NK-92 treated with Interleukin-12 subunit alpha and Interleukin-12 subunit beta, amount 100 ng/mL, for 24 hours (cell line): Measurements from ENCODE around the gene PRM2.

Source experiments
- DNase-seq: peaks from one replicate; lab custom pipeline; 2025; lab: John Stamatoyannopoulos, UW

PRM2 gene, protein sequence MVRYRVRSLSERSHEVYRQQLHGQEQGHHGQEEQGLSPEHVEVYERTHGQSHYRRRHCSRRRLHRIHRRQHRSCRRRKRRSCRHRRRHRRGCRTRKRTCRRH

DNA sequence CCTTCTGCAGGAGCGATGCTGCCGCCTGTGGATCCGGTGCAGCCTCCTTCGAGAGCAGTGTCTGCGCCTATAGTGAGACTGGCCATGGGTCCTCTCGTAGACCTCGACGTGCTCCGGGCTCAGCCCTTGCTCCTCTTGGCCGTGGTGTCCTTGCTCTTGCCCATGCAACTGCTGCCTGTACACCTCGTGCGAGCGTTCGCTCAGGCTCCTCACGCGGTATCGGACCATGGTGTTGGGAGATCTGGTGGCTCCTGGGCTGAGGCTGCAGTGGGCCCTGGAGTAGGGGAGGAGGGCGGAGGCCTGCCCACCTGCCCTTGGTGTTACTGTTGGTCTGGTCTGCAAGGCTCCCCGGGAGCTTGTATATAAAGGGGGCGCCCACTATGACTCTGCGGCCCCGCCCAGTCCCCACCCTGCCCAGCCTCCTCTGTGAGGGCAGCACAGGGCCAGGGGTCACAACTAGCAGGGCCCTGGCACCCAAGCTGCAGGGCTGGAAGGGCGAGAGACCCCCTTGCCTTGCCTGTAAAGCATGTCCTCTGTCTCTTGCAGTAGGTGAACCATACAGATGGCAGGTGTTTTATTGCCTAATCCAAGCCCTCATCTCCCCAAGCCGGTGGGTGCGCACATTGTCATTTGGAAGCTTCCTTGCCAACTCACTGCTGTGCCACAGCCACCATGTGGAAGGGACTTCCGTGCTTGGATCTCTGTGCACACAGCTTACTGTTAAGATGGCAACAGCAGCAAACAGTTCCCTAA is at the start of gene PRM2:
PRM2 (minus strand) TSS at position 338 of the 753 bp plus-strand sequence; CDS start at position 228, 110 bp downstream.
- no peak for DNase-seq

DNA sequence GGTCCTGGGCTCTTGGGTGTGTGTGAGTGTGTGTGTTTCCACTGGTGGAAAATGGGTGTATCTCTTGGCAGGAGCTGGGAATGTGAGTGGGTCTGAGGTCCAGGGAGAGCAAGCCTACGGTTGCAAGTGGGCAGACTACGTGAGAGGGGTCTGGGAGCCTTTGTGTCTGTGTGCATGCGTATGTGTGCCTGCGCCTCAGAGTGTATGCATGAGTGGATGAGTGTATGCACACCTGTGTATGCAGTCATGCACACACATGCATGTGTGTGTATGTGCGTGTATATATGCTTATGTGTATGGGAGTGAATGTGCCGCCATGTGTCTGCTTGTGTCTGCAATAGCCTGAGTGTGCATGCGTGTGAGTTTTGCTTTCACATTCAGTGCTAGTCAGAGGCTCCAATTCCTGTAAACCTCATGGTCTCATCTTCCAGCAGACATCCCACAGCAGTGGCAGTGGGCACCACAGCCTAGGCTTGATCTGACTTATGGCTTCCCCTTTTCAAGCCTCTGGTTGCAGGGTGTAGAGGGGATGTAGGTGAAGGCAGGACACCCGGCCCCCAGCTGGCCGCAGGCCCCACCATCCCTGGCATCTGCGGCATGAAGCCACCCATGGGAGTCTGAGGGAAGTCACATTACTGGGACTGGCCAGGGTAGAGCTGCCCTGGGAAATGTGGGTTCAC is 49.3 kb upstream of the PRM2 start:
- no peak for DNase-seq

DNA sequence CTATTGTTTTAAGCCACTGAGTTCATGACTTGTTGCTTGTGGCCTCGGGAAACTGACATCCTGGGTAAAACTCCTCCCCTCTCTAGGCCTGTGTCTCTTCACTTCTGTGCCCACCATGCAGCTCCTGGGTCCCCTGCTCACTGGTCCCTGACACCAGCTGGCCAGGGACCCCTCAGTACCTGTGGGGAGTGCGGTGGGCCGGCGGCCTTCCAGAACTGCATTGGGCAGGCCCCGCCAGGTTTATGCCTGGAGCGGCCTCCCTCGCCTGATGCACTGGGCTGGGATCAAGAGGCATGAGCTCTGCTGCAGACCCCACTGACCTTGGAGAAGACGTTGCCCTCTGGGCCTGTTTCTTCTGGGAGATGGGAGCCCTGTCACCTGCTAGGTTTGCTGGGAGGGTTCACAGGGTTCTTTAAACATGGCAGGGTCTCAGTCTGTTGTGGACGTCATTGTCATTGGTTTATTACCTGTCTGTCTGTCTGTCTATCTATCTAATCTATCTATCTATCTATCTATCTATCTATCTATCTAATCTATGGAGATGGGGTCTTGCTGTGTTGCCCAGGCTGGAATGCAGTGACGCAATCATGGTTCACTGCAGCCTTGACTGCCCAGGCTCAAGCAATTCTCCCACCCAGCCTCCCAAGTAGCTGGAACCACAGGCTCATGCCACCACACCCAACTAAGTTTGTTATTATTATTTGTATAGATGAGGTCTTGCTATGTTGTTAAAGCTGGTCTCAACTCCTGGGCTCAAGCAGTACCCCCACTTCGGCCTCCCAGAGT is 47.5 kb upstream of the PRM2 start:
- no peak for DNase-seq

DNA sequence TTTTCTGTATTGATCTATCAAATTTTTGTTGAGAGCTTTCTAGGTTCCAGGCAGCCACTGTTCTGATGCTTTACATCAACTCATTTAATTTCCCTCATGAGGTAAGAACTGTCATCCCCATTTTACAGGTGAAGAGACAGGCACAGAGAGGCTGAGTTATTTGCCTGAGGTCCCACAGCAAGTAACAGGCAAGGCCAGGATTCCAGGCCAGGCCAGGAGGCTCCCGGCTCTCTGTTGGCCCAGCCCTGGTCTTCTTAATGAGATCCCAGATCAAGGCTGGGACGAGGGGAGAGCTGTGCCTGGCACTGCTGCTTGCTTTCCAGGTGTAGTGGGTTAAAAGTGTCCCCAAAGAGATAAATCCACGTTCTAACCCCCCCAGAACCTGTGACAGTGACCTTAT is 46.5 kb upstream of the PRM2 start:
- no peak for DNase-seq

DNA sequence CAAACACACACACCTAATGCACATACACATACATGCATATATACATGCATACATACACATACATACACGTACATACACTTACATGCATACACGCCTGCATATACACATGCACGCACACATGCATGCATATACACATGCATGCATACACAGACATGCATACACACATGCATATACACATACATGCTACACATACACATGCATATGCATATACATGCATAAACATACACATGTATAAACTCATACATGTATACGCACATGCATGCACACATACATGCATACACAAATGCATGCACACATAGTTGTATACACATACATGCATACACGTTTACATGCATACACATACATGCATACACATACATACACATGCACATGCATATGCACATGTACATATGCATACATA is 45.4 kb upstream of the PRM2 start:
- no peak for DNase-seq

DNA sequence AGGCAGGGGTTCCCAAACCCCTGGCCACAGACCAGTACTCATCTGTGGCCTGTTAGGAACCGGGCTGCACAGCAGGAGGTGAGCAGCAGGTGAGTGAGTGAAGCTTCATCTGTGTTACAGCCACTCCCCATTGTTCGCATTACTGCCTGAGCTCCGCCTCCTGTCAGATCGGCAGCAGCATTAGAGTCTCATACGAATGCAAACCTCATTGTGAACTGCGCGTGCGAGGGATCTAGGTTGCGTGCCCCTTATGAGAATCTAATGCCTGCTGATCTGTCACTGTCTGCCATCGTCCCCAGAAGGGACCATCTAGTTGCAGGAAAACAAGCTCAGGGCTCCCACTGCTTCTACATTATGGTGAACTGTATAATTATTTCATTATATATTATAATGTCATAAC is 43.9 kb upstream of the PRM2 start:
- DNase-seq: no peak

DNA sequence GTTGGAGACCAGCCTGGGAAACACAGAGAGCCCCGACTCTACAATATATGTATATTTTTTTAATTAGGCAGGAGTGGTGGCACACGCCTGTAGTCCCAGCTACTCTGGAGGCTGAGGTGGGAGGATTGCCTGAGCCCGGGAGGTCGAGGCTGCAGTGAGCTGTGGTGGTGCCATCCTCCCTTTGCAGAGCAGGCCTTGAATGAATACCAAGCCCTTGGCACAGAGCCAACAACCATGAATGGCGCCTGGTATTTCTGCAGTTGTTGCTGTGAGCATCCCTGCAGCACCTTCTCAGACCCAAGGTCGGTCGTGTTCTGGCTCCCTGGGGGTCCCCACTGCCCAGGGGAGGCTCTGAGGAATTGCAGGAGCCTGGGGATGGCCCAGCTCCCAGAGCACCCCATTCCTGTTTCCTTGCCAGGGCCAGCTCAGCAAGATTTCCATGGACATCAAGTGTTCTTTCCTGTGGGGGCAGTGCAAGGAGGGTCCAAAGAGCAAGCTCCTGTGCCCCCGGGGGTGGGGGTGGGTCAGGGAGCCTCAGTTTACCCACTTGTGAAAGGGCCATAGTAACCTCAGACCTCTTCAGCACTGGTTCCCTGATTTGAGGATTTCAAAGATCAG is 43.4 kb upstream of the PRM2 start:
- no peak for DNase-seq

DNA sequence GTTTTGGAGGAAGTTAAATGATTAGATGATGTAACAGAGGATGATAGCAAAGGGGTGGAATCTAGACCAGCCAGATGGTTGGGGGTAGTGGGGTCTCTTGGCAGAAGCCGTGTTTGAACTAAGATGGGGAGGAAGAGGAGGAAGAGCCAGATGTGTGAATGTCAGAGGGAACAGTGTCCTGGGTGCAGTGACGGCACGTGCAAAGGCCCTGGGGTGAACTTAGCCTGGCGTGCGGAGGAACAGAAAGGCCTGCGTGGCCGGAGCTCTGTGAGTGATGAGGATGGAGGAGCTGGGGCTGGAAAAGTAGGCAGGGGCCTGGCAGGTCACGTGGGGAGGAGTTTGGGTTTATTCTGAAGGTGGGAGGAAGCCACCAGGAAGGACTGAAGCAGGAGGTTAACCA is 42.5 kb upstream of the PRM2 start:
- no peak for DNase-seq

DNA sequence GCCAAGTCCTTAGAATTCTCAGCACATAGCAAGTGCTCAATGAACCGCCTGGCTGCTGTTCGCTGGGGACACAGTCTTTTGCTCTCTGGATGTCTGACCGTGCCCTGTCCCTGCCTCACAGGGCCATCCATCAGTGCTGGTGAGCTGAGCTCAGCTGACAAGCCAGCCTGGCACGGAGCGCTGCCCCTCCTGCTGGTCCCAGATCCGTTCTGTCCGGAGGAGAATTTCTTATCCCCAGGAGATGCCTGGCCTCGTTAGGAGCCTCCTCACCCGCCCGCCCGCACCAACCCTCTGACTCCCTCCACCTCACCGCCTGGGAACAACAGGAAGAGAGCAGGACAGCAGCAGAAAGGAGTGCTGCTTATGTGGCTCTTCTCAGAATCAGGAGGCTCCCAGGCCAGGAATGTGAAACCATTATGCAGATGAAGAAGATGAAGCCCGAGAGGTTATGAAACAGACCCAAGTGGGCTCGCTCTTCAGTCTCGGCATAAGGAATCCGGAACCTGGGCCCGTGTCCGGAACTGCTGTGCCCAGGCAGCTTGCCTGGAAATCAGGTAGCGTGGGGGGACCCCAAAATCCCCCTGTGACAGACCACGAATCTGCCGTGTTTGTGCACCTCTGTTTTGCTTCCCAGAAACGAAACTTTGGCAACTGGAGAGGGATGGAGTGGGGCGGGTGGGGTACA is 40.2 kb upstream of the PRM2 start:
- no peak for DNase-seq

DNA sequence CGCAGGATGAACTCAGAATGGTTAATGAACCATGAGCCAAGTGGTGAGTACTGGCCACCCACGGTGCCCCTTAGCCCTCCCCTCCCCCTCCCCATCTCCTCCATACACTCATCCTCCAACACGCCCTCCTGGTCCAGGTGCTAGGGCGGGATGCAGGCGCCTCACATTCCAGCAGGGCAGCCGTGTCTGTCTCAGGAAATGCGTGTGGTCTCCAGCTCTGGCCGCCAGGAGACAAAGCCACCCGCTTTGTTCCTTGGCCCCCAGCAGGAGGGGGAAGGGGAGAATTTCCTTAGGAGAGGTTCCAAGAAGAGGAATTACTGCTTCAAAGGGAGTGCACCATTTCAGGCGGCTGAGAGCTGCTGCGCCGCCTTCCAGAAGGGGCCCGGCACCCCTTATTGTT is 39.2 kb upstream of the PRM2 start:
- DNase-seq: no peak

DNA sequence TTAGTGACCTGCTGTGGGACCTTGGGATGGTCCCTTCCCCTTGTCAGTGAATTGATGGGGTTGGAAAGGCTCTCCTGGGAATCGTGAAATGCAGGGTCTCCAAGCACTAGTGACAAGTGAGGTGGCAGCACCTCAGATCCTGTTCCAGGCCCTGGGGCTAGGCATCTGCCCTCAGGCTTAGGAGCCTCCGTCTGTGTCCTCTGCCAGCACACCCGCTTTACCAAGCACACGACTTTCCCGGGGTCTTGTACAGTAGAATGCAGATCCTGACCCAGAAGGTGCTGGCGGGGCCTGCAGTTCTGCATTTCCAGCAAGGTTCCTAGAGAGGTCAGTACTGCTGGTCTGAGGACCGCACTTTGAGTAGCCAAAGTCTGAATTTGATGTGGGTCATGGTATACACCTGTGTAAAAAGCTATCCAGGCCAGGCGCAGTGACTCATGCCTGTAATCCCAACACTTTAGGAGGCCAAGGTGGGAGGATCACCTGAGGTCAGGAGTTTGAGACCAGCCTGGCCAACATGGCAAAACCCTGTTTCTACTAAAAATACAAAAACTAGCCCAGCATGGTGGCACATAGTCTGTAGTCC is 38.1 kb upstream of the PRM2 start:
- no peak for DNase-seq

DNA sequence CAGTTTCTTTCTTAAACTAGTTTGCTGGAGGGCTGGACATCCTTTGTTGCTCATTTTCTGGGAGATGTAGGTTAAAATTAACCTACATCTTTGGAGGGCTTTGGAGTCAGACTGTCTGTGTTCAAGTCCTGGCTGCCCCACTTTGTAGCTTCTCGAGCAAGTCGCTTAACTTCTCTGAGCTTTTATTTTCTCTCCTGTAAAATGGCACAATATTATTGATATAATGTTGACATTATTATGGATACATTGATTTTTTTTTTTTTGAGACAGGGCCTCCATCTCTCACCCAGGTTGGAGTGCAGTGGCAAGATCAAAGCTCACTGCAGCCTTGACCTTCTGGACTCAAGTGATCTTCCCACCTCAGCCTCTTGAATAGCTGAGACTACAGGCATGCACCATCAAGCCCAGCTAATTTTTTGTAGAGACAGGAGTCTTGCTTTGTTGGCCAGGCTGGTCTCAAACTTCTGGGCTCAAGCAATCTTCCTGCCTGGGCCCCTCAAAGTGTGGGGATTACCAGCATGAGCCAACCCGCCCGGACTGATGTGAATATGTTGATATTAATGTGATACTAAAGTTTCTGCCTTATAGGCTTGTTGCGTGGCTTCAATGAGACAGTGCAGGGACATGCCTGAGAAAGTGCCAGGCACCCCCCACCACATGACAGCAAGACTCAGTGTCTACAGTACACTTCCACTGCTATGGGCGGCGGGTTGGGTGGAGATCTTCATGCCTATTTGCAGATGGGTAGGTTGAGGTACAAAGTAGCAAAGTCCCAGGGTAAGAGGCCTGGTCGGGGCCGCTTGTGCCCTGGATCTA is 37.4 kb upstream of the PRM2 start:
- DNase-seq: peak; percentile 2

DNA sequence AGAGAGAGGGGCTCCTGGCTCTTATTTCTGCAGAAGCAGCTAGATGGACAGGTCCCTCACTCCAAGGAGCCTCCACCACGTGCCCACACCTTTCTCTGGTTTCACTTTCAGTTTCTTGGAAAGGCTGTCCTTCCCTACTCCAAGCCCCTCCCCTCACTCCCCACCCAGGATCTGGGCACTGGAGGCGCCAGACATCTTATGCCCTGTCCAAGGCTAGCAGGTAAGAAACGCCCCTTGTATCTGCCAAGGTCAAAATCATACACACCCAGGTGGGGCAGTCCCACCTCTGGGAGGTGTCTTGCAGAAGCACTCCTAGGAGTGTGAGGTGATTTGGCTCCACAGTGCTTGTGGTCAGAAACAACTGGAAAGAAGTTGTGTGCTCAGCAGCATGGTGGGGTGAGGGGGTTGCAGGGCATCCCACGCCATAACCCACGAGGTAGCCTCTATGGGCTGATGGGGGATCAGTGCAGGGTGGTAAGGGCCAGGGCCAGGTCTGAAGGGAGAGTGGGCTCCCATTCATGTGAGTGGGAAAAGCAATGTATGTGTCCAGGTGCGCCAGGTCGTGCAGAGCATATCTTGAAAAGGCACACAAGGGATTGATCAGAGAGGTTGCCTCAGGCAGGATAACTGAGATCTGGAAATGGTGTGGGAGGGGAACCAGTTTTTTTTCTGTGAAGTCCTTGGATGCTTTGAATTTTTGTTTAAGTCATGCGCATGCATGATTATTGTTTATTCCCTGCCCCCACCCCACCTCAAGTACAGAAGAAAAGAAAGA is 36.6 kb upstream of the PRM2 start:
- peak; percentile 8 for DNase-seq

DNA sequence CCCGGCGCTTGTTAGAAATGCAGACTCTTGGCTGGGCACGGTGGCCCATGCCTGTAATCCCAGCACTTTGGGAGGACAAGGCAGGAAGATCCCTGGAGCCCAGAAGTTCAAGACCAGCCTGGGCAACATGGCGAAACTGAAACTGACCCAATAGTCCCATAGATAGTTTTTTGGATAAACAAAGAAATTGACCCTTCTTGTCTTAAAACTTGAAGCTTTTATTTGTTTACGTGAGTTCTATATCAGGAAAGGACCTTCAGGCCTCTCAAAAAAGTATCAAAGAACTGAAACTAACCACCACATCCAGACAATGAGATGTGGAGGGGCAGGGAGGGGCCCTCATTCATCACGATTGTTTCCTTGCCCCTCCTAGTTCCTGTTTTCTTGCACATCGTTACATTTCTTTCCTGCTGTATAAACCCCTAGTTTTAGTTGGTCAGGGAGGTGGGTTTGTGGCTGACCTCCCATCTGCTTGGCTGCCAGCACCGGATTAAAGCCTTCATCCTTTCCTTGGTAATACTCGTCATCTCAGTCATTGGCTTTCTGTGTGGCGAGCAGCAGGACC is 34.8 kb upstream of the PRM2 start:
- DNase-seq: no peak

DNA sequence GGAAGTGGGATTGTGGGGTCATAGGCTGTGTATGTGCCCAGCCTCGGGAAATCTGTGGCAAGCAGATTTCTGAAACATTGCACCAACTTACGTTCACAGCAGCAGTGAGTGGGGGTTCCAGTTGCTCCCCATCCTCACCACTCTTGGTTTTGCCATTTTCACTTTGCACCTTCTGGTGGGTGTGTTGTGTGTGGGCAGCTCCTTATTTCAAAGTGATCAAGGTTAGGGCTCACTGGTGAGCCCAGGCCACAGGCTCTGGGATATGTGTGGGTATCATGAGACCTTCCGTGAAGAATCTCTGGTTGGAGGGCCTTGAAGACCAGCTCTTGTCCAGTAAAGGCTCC is 34.3 kb upstream of the PRM2 start:
- no peak for DNase-seq

DNA sequence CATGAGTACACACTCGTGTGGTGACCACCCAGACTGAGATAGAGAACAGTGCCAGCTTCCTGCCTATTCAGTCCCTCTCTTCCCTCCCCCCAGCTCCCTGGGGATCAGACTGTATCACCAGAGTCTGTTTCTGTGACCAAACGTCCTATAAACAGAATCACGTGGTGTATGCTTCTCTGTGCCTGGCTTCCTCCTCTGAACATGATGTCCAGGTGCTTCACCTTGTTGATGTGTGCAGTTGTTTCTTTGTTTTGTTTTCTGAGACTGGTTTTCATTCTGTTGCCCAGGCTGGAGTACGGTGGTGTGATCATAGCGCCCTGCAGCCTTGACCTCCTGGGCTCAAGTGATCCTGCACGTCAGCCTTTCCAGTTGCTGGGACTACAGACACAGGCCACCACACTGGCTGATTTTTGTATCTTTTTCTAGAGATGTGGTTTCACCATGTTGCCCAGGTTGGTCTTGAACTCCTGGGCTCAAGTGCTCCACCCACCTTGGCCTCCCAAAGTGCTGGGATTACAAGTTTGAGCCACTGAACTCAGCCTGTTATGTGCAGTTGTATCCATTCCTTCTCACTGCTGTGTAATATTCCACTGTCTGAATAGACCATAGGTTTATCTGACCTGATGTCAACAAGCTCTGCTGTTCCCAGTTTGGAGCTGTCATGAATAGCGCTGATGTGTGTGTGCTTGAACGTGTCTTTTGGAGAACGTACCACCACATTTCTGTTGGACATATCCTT is 33.8 kb upstream of the PRM2 start:
- DNase-seq: no peak

DNA sequence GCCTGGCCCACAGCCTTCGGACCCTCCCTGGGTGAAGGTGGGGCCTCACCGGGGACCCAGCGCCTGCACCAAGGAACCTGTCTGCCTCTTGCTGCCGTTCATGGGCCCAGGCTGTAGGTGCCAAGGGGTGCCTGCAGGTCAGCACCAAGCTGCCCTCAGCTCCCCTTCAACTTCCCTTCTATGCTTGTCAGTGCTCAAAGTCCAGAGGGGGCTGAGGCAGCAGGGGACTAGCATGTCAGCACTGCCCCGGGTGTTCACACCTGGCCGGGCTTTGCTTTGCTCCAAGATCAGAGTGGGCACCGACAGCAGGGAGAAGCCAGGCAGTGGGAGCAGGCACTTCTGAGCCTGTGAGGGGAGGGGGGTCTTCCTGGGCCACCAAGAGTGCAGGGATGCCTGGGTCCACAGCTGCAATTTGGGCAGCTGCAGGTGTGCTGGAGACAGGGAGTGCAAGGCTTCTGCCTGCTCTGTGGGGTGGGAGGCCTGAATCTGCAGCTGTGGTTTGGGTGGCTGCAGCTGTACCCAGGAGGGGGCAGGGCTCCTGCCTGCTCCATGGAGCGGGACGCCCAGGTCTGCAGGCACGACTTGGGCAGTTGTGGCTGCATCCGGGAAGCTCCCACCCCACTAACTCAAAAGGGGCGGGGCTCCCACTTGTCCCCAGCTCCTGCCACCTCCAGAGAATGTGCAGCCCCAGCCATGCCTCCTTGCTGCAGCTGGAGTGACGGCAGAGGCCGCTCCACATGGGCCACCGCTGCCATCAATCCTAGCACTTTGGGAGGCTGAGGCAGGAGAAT is 32.4 kb upstream of the PRM2 start:
- DNase-seq: no peak
